GM15510 (cell line): ENCODE measurements around the gene H2AZ2.
A peak's percentile ranks its signal among the peaks of the same experiment; 100 is the strongest.

Experiments
- POLR2A ChIP-seq: IDR thresholded peaks from 3 replicates; pipeline ENCODE4 v1.6.1; 2011; ENCODE audit warnings: borderline replicate concordance; ENCODE audit not compliant: insufficient read length; ENCODE audit errors: extremely low read depth

Gene H2AZ2

GRCh38 chr7:44798649-44799305 is 49.1 kb downstream of the H2AZ2 start:
- no peak for TF ChIP-seq POLR2A

- TF ChIP-seq POLR2A = peak; percentile 42
Observed at GRCh38 chr7:44797329-44798258, 50.3 kb downstream of the H2AZ2 start.

- peak; percentile 99 for TF ChIP-seq POLR2A
Observed at GRCh38 chr7:44796504-44797328, 51.2 kb downstream of the H2AZ2 start, which contains the start of gene PPIA. Gene PPIA (plus strand): TSS chr7:44796681. CDS start chr7:44796725, 44 bp downstream.

- no peak for TF ChIP-seq POLR2A
Observed at GRCh38 chr7:44796034-44796503, 51.8 kb downstream of the H2AZ2 start.

GRCh38 chr7:44794331-44794730 is 53.6 kb downstream of the H2AZ2 start:
- TF ChIP-seq POLR2A = no peak

- no peak for TF ChIP-seq POLR2A
Observed at GRCh38 chr7:44793919-44794318, 54.0 kb downstream of the H2AZ2 start.

- no peak for TF ChIP-seq POLR2A
Observed at GRCh38 chr7:44791278-44792219, 56.3 kb downstream of the H2AZ2 start.

- TF ChIP-seq POLR2A = no peak
Observed at GRCh38 chr7:44789990-44790389, 57.9 kb downstream of the H2AZ2 start.

- TF ChIP-seq POLR2A = no peak
Observed at GRCh38 chr7:44787762-44788161, 60.1 kb downstream of the H2AZ2 start.

GRCh38 chr7:44787041-44787440 is 60.8 kb downstream of the H2AZ2 start:
- TF ChIP-seq POLR2A = no peak

- no peak for TF ChIP-seq POLR2A
Observed at GRCh38 chr7:44784364-44784763, 63.5 kb downstream of the H2AZ2 start.

GRCh38 chr7:44783407-44783806 is 64.5 kb downstream of the H2AZ2 start:
- no peak for TF ChIP-seq POLR2A

GRCh38 chr7:44782460-44782859 is 65.4 kb downstream of the H2AZ2 start:
- TF ChIP-seq POLR2A = no peak
